Mucosa of rectum (tissue), 2 donors: Measurements from ENCODE around the gene HVCN1.
"Not testable (repeated sequence)": the region's sequence is repeated elsewhere in the genome, so short reads cannot be mapped to it uniquely, and the experiment has no call there.

Source experiments
- H3K27ac ChIP-seq, 2 donors: one replicate each; pipeline ENCODE4 v1.7.0; 2013; ENCODE audit warnings: inconsistent platforms in 2 of 2, low read depth in 2 of 2, low read length in 2 of 2
- H3K27me3 ChIP-seq, 2 donors: one replicate each; pipeline ENCODE4 v1.7.0; 2013; ENCODE audit warnings: low read length in 2 of 2; ENCODE audit not compliant: control insufficient read depth in 2 of 2, insufficient read depth in 2 of 2
- H3K36me3 ChIP-seq, 2 donors: one replicate each; pipeline ENCODE4 v1.7.0; 2013; ENCODE audit warnings: low read length in 2 of 2; ENCODE audit not compliant: control insufficient read depth in 2 of 2, insufficient read depth in 2 of 2
- H3K4me1 ChIP-seq, 2 donors: one replicate each; pipeline ENCODE4 v1.7.0; 2013; ENCODE audit warnings: low read length in 2 of 2, mild to moderate bottlenecking in 1 of 2; ENCODE audit not compliant: control insufficient read depth in 2 of 2, insufficient read depth in 2 of 2
- H3K4me3 ChIP-seq, 2 donors: one replicate each; pipeline ENCODE4 v1.7.0; 2013; ENCODE audit warnings: low read length in 2 of 2
- H3K9ac ChIP-seq, 2 donors: one replicate each; pipeline ENCODE4 v1.7.0; 2013; ENCODE audit warnings: low read length in 2 of 2, low read depth in 1 of 2, mild to moderate bottlenecking in 1 of 2
- H3K9me3 ChIP-seq, 2 donors: one replicate each; pipeline ENCODE4 v1.7.0; 2013; ENCODE audit warnings: low read length in 2 of 2; ENCODE audit not compliant: control insufficient read depth in 2 of 2
- donor health status: healthy.
- donor health status: Normal muscosa, but diverticular disease.

The HVCN1 gene

DNA sequence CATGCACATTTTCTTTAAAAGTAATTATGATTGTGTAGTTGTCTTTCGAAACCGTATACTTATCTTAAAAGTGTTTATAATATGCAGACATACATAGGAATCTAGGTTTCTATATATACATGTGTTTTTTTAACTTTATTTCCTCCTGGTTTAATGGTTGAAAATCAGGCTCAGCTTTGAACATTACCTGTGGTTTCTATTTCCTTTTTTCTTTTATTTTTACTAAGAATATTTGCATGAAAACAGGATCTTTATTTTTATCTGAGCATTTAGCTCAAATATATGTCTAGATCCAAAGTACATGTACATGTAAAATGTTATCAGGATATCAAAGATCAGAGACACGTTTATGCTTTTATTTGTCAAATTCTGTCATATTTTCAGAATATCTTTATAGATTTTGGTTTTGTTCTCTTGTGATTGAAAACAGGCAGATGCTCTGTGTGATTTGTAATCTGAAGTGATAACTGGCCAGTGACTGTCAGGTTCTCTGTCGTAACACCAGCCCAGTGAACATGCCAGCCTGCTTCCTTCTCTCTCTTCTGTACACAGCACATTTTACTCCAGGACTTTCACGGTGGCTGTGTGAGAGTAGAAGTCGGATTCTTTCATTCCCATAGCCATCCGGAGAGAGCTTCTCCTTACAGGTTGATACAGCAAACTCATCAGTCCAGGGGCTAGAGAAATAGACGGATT lies 61.3 kb downstream of the HVCN1 start:
- Histone ChIP-seq H3K4me3 (no peak overlapping the region), H3K9me3 (no peaks in the 10 kb centered on the region), H3K27me3 (no peaks in the 10 kb centered on the region), H3K9ac (no peak overlapping the region), H3K36me3 (peaks cover 0 to 5% of the 10 kb centered on the region in 2 donors), H3K4me1 (no peaks in the 10 kb centered on the region), H3K27ac (peak overlapping the region in 1 of 2 donors; percentile 43)

DNA sequence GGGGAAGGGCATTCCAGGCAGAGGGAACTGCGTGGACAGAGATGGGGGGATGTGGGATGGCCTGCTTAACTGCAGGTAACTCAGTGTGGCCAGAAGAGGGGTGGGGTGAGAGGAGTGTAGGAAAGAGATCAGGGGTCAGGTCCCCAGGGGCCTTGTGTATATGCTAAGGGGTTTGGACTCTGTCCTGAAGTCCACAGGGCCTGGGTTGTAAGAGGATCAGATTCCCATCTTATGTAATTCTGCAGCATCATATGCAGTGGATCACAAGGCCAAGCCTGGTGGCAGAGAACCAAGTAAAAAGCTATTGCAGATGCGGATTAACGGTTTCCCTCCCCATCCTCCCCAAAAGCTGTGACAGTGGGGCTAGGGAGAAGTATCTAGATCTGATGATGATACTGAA lies 66.3 kb downstream of the HVCN1 start:
- no peaks in the 10 kb centered on the region for H3K9me3 ChIP-seq
- H3K4me3 ChIP-seq, result no peak overlapping the region
- no peaks in the 10 kb centered on the region for H3K27me3 ChIP-seq
- H3K27ac ChIP-seq, result no peak overlapping the region
- no peaks in the 10 kb centered on the region for H3K4me1 ChIP-seq
- H3K9ac ChIP-seq, result no peak overlapping the region
- H3K36me3 ChIP-seq, result no peaks in the 10 kb centered on the region

DNA sequence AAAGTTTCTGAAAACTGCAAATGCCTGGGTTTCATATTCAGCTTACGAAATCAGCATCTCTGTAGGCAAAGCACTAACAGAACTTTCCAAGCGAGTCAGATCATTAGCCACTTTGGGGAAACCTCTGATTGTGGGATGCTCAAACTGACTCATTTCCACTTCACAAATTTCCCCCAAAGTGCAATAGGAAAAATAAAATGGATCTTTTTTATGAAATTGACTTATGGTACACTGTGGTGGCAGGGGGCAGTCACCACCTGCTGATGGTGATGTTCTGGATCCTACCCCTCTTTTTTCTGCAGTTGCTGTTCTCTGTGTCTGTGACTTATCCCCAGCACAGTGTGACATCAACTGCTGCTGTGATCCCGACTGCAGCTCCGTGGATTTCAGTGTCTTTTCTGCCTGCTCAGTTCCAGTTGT lies 69.4 kb downstream of the HVCN1 start:
- Histone ChIP-seq H3K9me3 (no peaks in the 10 kb centered on the region), H3K9ac (no peak overlapping the region), H3K4me1 (no peaks in the 10 kb centered on the region), H3K4me3 (peak overlapping the region in 1 of 2 donors; percentile 26), H3K27ac (no peak overlapping the region), H3K36me3 (peaks cover 0 to 2% of the 10 kb centered on the region in 2 donors), H3K27me3 (no peaks in the 10 kb centered on the region)

DNA sequence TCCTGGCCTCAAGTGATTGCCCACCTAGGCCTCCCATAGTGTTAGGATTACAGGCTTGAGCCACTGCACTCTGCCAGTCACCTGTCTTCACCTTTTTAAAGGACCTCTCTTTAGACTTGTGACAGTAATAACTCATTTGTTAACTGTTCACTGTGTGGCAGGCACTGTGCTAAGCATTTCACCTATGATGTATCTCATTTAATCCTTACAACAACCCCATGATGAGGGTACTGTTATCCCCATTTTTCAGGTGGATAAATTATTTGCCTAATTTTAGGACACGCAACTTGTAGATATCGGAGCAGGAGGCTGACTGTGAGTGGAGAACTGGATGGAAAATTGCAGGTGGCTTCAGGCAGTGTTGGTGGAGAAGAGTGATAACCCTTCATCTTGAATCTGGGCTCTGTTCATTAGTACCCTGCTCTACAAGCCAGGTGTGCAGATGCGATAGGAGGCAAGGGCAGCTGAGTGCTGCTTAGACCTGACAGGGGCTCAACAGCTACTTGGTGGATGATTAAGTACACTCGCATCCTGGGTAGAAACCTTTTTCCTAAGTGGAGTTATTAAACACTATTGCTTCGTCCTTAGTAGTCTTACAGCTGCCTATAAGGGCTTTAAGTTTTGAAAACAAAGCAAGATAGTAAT lies 72.3 kb downstream of the HVCN1 start:
- peaks cover 0 to 2% of the 10 kb centered on the region in 2 donors for H3K36me3 ChIP-seq
- H3K27me3 ChIP-seq, result no peaks in the 10 kb centered on the region
- H3K9me3 ChIP-seq, result no peaks in the 10 kb centered on the region
- H3K4me1 ChIP-seq, result peaks cover 4% of the 10 kb centered on the region in 2 donors
- H3K9ac ChIP-seq, result no peak overlapping the region
- no peak overlapping the region for H3K4me3 ChIP-seq
- H3K27ac ChIP-seq, result no peak overlapping the region

DNA sequence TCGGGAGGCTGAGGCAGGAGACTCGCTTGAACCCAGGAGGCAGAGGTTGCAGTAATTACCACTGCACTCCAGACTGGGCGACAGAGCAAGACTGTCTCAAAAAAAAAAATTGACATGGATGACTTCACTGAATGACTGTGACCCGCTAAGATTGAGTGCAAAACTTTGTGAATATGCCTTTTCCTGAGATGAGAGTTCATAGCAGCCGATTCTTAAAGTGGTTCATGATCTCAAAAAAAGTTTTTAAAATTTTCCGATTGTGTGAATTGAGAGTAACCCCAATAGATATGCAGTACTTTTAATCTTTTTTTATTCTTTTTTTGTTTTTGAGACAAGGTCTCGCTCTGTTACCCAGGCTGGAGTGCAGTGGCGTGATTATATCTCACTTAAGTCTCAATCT lies 73.7 kb downstream of the HVCN1 start:
- Histone ChIP-seq H3K27me3 (no peaks in the 10 kb centered on the region), H3K4me1 (peaks cover 4% of the 10 kb centered on the region in 2 donors), H3K36me3 (peaks cover 0 to 2% of the 10 kb centered on the region in 2 donors), H3K9me3 (no peaks in the 10 kb centered on the region), H3K27ac (no peak overlapping the region), H3K9ac (no peak overlapping the region), H3K4me3 (no peak overlapping the region)

DNA sequence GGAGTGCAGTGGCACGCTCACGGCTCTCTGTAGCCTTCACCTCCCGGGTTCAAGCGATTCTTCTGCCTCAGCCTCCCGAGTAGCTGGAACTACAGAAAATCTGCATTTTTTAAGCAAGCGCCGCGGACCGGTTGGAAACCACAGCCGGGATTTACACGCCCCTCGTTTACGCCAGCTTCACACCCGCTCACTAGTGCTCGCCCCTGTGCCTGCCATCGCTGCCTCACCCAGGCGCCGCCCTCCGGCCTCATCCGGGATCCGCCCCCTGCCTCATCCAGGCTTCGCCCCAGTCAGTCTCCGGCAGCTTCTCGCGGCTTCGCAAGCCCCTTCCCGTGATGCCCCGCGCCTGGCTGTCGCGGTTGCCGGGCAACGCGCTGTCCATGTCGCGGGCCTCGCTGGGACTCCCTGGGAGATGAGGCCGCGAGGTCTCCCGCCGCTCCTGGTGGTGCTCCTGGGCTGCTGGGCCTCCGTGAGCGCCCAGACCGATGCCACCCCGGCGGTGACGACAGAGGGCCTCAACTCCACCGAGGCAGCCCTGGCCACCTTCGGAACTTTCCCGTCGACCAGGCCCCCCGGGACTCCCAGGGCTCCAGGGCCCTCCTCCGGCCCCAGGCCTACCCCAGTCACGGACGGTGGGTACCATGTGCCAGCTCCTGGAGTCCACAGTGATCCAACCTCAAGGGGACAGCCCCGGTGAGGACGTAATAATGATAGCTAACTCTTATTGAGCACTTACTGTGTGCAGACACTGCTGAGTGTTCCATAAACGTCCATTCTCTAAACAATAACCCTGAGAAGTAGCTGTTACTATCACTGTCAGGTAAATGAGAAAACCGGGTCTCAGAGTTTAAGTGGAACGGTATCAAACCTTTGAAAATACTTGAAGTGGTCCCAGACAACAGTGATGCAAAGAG lies 74.9 kb downstream of the HVCN1 start, which contains the start of gene TCTN1:
TSS of gene TCTN1 (plus strand) at position 359 of the 914 bp plus-strand sequence. CDS start at position 413, 54 bp downstream.
- H3K4me1 ChIP-seq, result peaks cover 4% of the 10 kb centered on the region in 2 donors
- no peaks in the 10 kb centered on the region for H3K27me3 ChIP-seq
- H3K4me3 ChIP-seq, result peak within 1 kb of the TSS; percentile 81 to 86
- H3K36me3 ChIP-seq, result peaks cover 0 to 2% of the 10 kb centered on the region in 2 donors
- H3K9me3 ChIP-seq, result no peaks in the 10 kb centered on the region
- H3K9ac ChIP-seq, result peak within 1 kb of the TSS; percentile 75 to 83
- peak within 1 kb of the TSS in 1 of 2 donors; percentile 48 for H3K27ac ChIP-seq

DNA sequence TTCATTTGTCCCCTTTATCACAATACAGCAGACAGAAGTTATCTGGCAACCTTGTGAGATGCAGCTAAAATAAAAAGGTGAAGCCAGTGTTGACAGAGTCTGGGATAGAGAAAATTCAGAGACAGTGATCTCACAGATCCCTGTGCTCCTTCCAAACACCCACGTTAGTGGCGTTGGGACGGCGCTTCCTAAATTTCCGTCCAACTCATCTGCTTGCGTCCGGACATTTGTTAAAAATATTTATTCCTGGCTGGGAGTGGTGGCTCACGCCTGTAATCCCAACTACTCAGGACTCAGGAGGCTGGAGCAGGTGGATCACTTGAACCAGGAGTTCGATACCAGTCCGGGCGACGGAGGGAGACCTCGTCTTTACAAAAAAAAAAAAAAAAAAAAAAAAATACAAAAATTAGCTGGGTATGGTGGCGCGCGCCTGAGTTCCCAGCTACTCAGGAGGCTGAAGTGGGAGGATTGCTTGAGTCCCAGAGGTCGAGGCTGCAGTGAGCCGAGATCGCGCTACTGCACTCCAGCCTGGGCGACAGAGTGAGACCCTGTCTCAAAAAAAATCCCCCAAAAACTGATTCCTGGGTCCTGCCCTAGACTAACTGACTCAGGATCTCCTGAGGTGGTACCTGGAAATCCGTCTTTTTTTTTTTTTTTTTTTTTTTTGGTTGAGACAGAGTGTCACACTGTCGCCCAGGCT lies 75.7 kb downstream of the HVCN1 start:
- H3K36me3 ChIP-seq, result peaks cover 0 to 2% of the 10 kb centered on the region in 2 donors
- peak overlapping the region; percentile 75 to 83 for H3K9ac ChIP-seq
- H3K9me3 ChIP-seq, result no peaks in the 10 kb centered on the region
- H3K27ac ChIP-seq, result peak overlapping the region in 1 of 2 donors; percentile 48
- H3K4me3 ChIP-seq, result peak overlapping the region; percentile 81 to 86
- no peaks in the 10 kb centered on the region for H3K27me3 ChIP-seq
- H3K4me1 ChIP-seq, result peaks cover 4% of the 10 kb centered on the region in 2 donors

DNA sequence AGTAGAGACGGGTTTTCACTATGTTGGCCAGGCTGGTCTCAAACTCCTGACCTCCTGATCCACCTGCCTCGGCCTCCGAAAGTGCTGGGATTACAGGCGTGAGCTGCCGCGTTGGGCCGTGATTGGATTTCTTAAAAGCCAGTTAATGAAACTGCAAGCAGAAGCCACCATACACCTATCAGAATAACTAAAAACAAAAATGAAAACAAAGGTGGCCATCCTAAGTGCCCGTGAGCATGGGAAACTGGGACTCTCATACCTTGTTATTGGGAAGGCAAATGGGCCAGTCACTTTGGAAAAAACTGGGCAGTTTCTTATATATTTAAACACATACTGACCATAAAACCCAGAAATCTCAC lies 82.7 kb downstream of the HVCN1 start:
- H3K36me3 ChIP-seq, result no peaks in the 10 kb centered on the region
- no peak overlapping the region for H3K9ac ChIP-seq
- H3K27me3 ChIP-seq, result no peaks in the 10 kb centered on the region
- H3K4me3 ChIP-seq, result peak overlapping the region in 1 of 2 donors; percentile 65
- no peaks in the 10 kb centered on the region for H3K4me1 ChIP-seq
- no peaks in the 10 kb centered on the region for H3K9me3 ChIP-seq
- H3K27ac ChIP-seq, result peak overlapping the region in 1 of 2 donors; percentile 67

DNA sequence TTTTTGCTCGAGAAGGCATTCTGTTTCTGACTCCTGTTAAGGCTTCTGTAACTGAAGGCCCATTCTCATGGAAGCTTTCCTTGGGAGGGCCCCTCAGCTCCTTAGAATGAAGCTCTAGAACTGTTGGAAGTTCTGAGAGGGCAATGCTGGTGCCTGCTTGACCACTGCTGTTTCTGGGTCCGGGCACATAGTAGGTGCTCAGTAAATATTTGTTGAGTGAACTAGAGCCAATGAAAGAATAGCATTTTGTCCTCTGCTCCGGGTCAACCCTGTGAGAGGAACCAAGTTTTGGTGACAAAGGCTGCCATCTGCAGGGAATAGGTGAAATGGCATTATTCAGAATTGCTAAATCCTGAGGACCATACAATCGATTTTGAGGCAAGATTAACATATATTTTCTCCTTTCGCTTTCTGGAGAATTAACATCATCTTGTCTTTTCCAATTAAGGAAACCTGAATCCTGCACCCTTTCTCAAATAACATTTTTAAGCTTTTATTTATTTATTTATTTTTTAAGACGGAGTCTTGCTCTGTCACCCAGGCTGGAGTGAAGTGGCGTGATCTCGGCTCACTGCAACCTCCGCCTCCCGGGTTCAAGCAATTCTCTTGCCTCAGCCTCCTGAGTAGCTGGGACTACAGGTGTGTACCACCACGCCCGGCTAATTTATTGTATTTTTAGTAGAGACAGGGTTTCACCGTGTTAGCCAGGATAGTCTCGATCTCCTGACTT lies 86.7 kb downstream of the HVCN1 start:
- H3K9ac ChIP-seq, H3K27ac ChIP-seq, H3K36me3 ChIP-seq, H3K27me3 ChIP-seq, H3K4me3 ChIP-seq, H3K9me3 ChIP-seq, H3K4me1 ChIP-seq: not testable (repeated sequence)
